ENCODE measurements around the gene OSBP. TPM values are rescaled to one million over a fixed set of nuclear protein-coding genes. Genes with fewer than 3 reads are reported as not detected.

Gene OSBP
- 40.2 and 42.5 TPM in 2 replicates for total RNA-seq
- 21.2 TPM for total RNA-seq (2013)
- polyA plus RNA-seq, result 12.6 and 25.3 TPM in 2 replicates
- polyA minus RNA-seq, result 23.8 and 35.3 TPM in 2 replicates

DNA sequence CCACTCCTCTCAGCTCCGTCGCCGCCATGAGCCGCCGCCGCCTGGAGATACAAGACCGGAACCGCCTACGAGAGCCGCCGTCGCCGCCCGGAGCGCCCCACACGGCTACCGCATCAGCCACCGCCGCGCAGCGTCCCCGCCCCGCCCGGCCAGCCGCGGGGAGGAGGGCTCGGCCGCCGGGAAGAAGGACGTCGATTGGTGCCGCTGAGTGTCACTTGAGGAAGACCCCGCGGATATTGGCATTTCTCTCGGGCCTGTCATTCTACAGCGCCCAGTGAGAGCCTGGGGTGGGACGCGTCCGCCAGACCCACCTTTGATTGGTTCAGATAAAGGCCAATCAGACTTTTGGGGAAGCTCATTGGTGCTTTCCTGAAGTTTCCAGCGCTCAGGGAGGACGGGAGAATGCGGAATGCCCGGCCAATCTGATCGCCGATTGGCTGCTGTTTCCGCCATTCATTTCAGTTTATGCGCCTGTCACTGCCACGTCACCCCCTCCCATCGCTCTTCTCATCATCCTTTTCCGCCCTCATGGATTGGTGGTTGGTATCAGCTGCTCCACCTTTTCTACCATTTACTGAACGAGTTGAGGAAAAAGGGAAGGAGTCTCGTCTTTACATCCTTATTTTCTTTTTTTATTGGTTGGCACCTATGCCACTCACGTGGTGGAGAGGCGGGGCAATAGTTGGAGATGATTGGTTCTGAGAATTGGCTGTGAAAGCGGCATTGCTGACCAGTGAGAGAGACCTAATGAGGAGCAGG, at the start of gene OSBP:
Gene OSBP (minus strand): TSS at position 138 of the 759 bp plus-strand sequence. CDS start 110 bp downstream, at position 28.
- under 1% methylated on average over 42 of the region's 55 CpGs for WGBS (ENCODE audit: insufficient coverage)
- no peak for TF ChIP-seq CTCF (IDR thresholded peaks at IDR 0.05)
- TF ChIP-seq EZH2 (IDR thresholded peaks at IDR 0.05; ENCODE audit: borderline replicate concordance, insufficient read depth, low read depth, low read length, poor library complexity, severe bottlenecking), result no peak
- Histone ChIP-seq H4K20me1 (ENCODE audit: control insufficient read depth, insufficient read depth, low read length, poor library complexity, severe bottlenecking) (peaks cover 40% of the 10 kb centered on the region), H2AFZ (ENCODE audit: insufficient read depth, low read depth, low read length, poor library complexity, severe bottlenecking) (peak within 1 kb of the TSS; percentile 90), H3K79me2 (ENCODE audit: control insufficient read depth, insufficient read depth, low read length) (peaks cover 43% of the 10 kb centered on the region), H3K4me3 (ENCODE audit: control extremely low read depth in 1 of 5, extremely low read depth in 1 of 5, insufficient read depth in 1 of 5, low read depth in 2 of 5, low read length in 4 of 5) (peak within 1 kb of the TSS; percentile 47 to 86 (median 77)), H3K36me3 (replicated peaks in 1 of 2; ENCODE audit: control extremely low read depth in 1 of 2, control insufficient read depth in 1 of 2, extremely low read depth in 1 of 2, insufficient read depth in 2 of 2, low read length in 1 of 2) (peaks cover 2 to 8% of the 10 kb centered on the region in 2 experiments), H3K27ac (ENCODE audit: low read length in 2 of 2) (peak within 1 kb of the TSS; percentile 92 to 97), H3K4me2 (replicated peaks; ENCODE audit: low read depth, low read length, poor library complexity, severe bottlenecking) (peak within 1 kb of the TSS; percentile 96), H3K9ac (ENCODE audit: low read length) (peak within 1 kb of the TSS; percentile 79), H3K4me1 (ENCODE audit: control insufficient read depth in 2 of 2, insufficient read depth in 2 of 2, low read length in 2 of 2) (peaks cover 20% of the 10 kb centered on the region in 2 donors), H3K9me3 (ENCODE audit: control extremely low read depth in 1 of 3, control insufficient read depth in 2 of 3, insufficient read depth in 1 of 3, low read length in 2 of 3) (no peaks in the 10 kb centered on the region), H3K27me3 (replicated peaks in 1 of 4; ENCODE audit: control extremely low read depth in 1 of 4, control insufficient read depth in 3 of 4, insufficient read depth in 4 of 4, low read length in 3 of 4) (no peaks in the 10 kb centered on the region)
- peak; percentile 100 for DNase-seq
- no peaks in the 10 kb centered on the region for H3K9me3 Mint-ChIP-seq (ENCODE audit: insufficient read depth)
- H3K4me3 Mint-ChIP-seq, result peak within 1 kb of the TSS; percentile 89
- H3K27me3 Mint-ChIP-seq, result no peaks in the 10 kb centered on the region
- intact Hi-C loops (cut with micrococcal nuclease), result loop anchor here (1.0 to 2.0 kb wide), 7 partner anchors 45 to 1036 kb away; partner anchors contain the start of genes PATL1 and STX3
- CTCF ChIA-PET, result interaction anchor here (0.6 to 3.2 kb wide), 8 partner anchors 11 to 1815 kb away, joined by 3 to 10 read pairs (median 3); partner anchors contain the start of gene PATL1
- POLR2A ChIA-PET, result interaction anchor here (0.5 to 2.2 kb wide), 9 partner anchors 31 to 1546 kb away, joined by 3 to 40 read pairs (median 4); partner anchors contain the start of gene PATL1
- peak within 1 kb of the TSS; percentile 92 for H3K27ac Mint-ChIP-seq
- H3K4me1 Mint-ChIP-seq, result peaks cover 43% of the 10 kb centered on the region
- peak; percentile 76 for ATAC-seq (ENCODE audit: low read depth)

Measured in B cell (primary cell).